Stimulated activated CD8-positive, alpha-beta memory T cell treated with anti-CD3 and anti-CD28 coated beads, Interleukin-4, amount 100 ng/mL, for 4 hours (primary cell): Measurements from ENCODE around the gene MILR1.
"Not testable (repeated sequence)": the region's sequence is repeated elsewhere in the genome, so short reads cannot be mapped to it uniquely, and the experiment has no call there.

Experiments
- DNase-seq, 2 donors: peaks; one replicate each; pipeline ENCODE4 v3.0.0-alpha.2; 2020; ENCODE audit warnings: low read depth in 2 of 2, low spot score in 1 of 2

The MILR1 gene

GRCh38 chr17:64470625-64471024 is 21.7 kb downstream of the MILR1 start:
- no peak for DNase-seq

GRCh38 chr17:64471440-64471839 is 22.5 kb downstream of the MILR1 start:
- DNase-seq, result no peak

GRCh38 chr17:64472564-64472963 is 23.6 kb downstream of the MILR1 start:
- DNase-seq, result no peak

GRCh38 chr17:64477849-64478248 is 28.9 kb downstream of the MILR1 start:
- no peak for DNase-seq

GRCh38 chr17:64480951-64481350 is 32.0 kb downstream of the MILR1 start:
- DNase-seq, result no peak

- no peak for DNase-seq
Measured at GRCh38 chr17:64484380-64484779, 35.5 kb downstream of the MILR1 start.

- DNase-seq, result no peak
Measured at GRCh38 chr17:64488301-64488700, 39.4 kb downstream of the MILR1 start.

GRCh38 chr17:64491034-64491860 is 42.3 kb downstream of the MILR1 start:
- DNase-seq, result no peak

- DNase-seq, result no peak
Measured at GRCh38 chr17:64491994-64492393, 43.1 kb downstream of the MILR1 start.

GRCh38 chr17:64492481-64493109 is 43.7 kb downstream of the MILR1 start:
- DNase-seq, result no peak

GRCh38 chr17:64494121-64494520 is 45.2 kb downstream of the MILR1 start:
- no peak for DNase-seq

GRCh38 chr17:64495300-64495699 is 46.4 kb downstream of the MILR1 start:
- DNase-seq, result not testable (repeated sequence)

- no peak for DNase-seq
Measured at GRCh38 chr17:64496348-64496785, 47.5 kb downstream of the MILR1 start.

GRCh38 chr17:64496786-64497564 is 48.1 kb downstream of the MILR1 start, which contains the start of gene POLG2:
Gene POLG2, minus strand, starts transcription at chr17:64497054. Its CDS starts 86 bp downstream, at chr17:64496968.
- DNase-seq, result peak; percentile 91 to 93

- no peak for DNase-seq
Measured at GRCh38 chr17:64497565-64498035, 48.7 kb downstream of the MILR1 start.

GRCh38 chr17:64498308-64499203 is 49.6 kb downstream of the MILR1 start:
- no peak for DNase-seq

GRCh38 chr17:64499805-64500486 is 51.0 kb downstream of the MILR1 start:
- no peak for DNase-seq

GRCh38 chr17:64500487-64500859 is 51.6 kb downstream of the MILR1 start:
- DNase-seq, result no peak

- no peak for DNase-seq
Measured at GRCh38 chr17:64500862-64501765, 52.2 kb downstream of the MILR1 start.
